NCI-H774 (cell line): ENCODE data around the gene APIP.

Experiments
- DNase-seq: peaks from one replicate; lab custom pipeline; 2025; lab: John Stamatoyannopoulos, UW

Gene APIP

GRCh38 chr11:34887260-34887659 lies 28.9 kb downstream of the APIP start:
- DNase-seq, result no peak

- DNase-seq, result no peak
Observed at GRCh38 chr11:34886609-34887008, 29.6 kb downstream of the APIP start.

GRCh38 chr11:34881900-34882299 lies 34.3 kb downstream of the APIP start:
- DNase-seq, result no peak

GRCh38 chr11:34877375-34877975 lies 38.7 kb downstream of the APIP start:
- DNase-seq, result no peak

GRCh38 chr11:34874202-34874601 lies 42.0 kb downstream of the APIP start:
- no peak for DNase-seq

- DNase-seq, result no peak
Observed at GRCh38 chr11:34870548-34871196, 45.5 kb downstream of the APIP start.

GRCh38 chr11:34869425-34869824 lies 46.8 kb downstream of the APIP start:
- DNase-seq, result no peak

GRCh38 chr11:34866375-34866774 lies 49.8 kb downstream of the APIP start:
- no peak for DNase-seq

- DNase-seq, result no peak
Observed at GRCh38 chr11:34865261-34865660, 50.9 kb downstream of the APIP start.

GRCh38 chr11:34864424-34864823 lies 51.8 kb downstream of the APIP start:
- DNase-seq, result no peak

GRCh38 chr11:34863048-34863447 lies 53.1 kb downstream of the APIP start:
- DNase-seq, result no peak

- DNase-seq, result no peak
Observed at GRCh38 chr11:34860518-34860917, 55.7 kb downstream of the APIP start.

- DNase-seq, result no peak
Observed at GRCh38 chr11:34860034-34860433, 56.1 kb downstream of the APIP start.

- DNase-seq, result no peak
Observed at GRCh38 chr11:34859496-34859895, 56.7 kb downstream of the APIP start.

GRCh38 chr11:34857463-34857862 lies 58.7 kb downstream of the APIP start:
- DNase-seq, result no peak

GRCh38 chr11:34856251-34856650 lies 59.9 kb downstream of the APIP start:
- DNase-seq, result no peak

GRCh38 chr11:34855754-34856095 lies 60.5 kb downstream of the APIP start:
- DNase-seq, result no peak

GRCh38 chr11:34855021-34855753 lies 61.0 kb downstream of the APIP start:
- no peak for DNase-seq

GRCh38 chr11:34851916-34852315 lies 64.3 kb downstream of the APIP start:
- no peak for DNase-seq

GRCh38 chr11:34850334-34850733 lies 65.8 kb downstream of the APIP start:
- no peak for DNase-seq

GRCh38 chr11:34846467-34846866 lies 69.7 kb downstream of the APIP start:
- DNase-seq, result no peak

GRCh38 chr11:34844463-34845112 lies 71.6 kb downstream of the APIP start:
- no peak for DNase-seq

GRCh38 chr11:34843271-34843670 lies 72.9 kb downstream of the APIP start:
- DNase-seq, result no peak
